Measurements from ENCODE around the gene CAMKK2. TPM values are rescaled to one million over a fixed set of nuclear protein-coding genes. Genes with fewer than 3 reads are reported as not detected.

The CAMKK2 gene
- total and polyA plus RNA-seq, 2 experiments from 2014 or later: 20.1 to 29.8 TPM

- Histone ChIP-seq H2AFZ (no peak overlapping the region), H4K20me1 (ENCODE audit: insufficient read depth) (no peaks in the 10 kb centered on the region), H3K4me2 (ENCODE audit: unreplicated experiment) (no peak overlapping the region), H3K79me2 (ENCODE audit: insufficient read depth) (no peaks in the 10 kb centered on the region), H3K27ac (no peak overlapping the region), H3K36me3 (ENCODE audit: low read depth) (peaks cover 7% of the 10 kb centered on the region; the same call in 1 of the 2 replicates), H3F3A (ENCODE audit: insufficient read depth) (no peaks in the 10 kb centered on the region), H3K27me3 (replicated peaks; ENCODE audit: insufficient read depth) (no peaks in the 10 kb centered on the region), H3K9me3 (ENCODE audit: low read depth) (no peaks in the 10 kb centered on the region), H3K4me1 (ENCODE audit: insufficient read depth) (no peaks in the 10 kb centered on the region), H3K4me3 (no peak overlapping the region), H3K9ac (no peak overlapping the region), H3K9me2 (ENCODE audit: insufficient read depth) (no peaks in the 10 kb centered on the region)
- DNase-seq: no peak
- no peak for TF ChIP-seq EZH2phosphoT487 (IDR thresholded peaks at IDR 0.05; ENCODE audit: insufficient read depth, low read depth)
- TF ChIP-seq EZH2 (IDR thresholded peaks at IDR 0.05; ENCODE audit: insufficient read depth, poor library complexity, severe bottlenecking): no peak
- in situ Hi-C loops (cut with MboI): no loop called here
- 42 to 51% methylated on average over 26 to 38 of the region's 38 CpGs for WGBS, 2 experiments (ENCODE audit: low coverage in 1 of 2, low lambda C conversion rate in 2 of 2, missing lambda C conversion rate in 2 of 2)
Measured at GRCh38 chr12:121240484-121241101, 55.9 kb downstream of the CAMKK2 start.

- H3K9me2 ChIP-seq (ENCODE audit: insufficient read depth): no peaks in the 10 kb centered on the region
- H3K4me1 ChIP-seq (ENCODE audit: insufficient read depth): no peaks in the 10 kb centered on the region
- H3F3A ChIP-seq (ENCODE audit: insufficient read depth): no peaks in the 10 kb centered on the region
- no peak overlapping the region for H2AFZ ChIP-seq
- in situ Hi-C loops (cut with MboI): no loop called here
- no peak overlapping the region for H3K9ac ChIP-seq
- DNase-seq: no peak
- no peaks in the 10 kb centered on the region for H3K9me3 ChIP-seq (ENCODE audit: low read depth)
- TF ChIP-seq EZH2phosphoT487 (IDR thresholded peaks at IDR 0.05; ENCODE audit: insufficient read depth, low read depth) (no peak), EZH2 (IDR thresholded peaks at IDR 0.05; ENCODE audit: insufficient read depth, poor library complexity, severe bottlenecking) (no peak)
- no peaks in the 10 kb centered on the region for H4K20me1 ChIP-seq (ENCODE audit: insufficient read depth)
- H3K4me3 ChIP-seq: no peak overlapping the region
- H3K27me3 ChIP-seq (replicated peaks; ENCODE audit: insufficient read depth): no peaks in the 10 kb centered on the region
- H3K79me2 ChIP-seq (ENCODE audit: insufficient read depth): no peaks in the 10 kb centered on the region
- WGBS, 2 experiments (ENCODE audit: low coverage in 1 of 2, low lambda C conversion rate in 2 of 2, missing lambda C conversion rate in 2 of 2): 71 to 77% methylated on average over 7 of the region's 7 CpGs
- H3K27ac ChIP-seq: no peak overlapping the region
- peaks cover 7% of the 10 kb centered on the region; the same call in 1 of the 2 replicates for H3K36me3 ChIP-seq (ENCODE audit: low read depth)
- H3K4me2 ChIP-seq (ENCODE audit: unreplicated experiment): no peak overlapping the region
Measured at GRCh38 chr12:121240062-121240420, 56.5 kb downstream of the CAMKK2 start.

- Histone ChIP-seq H3K4me3 (no peak overlapping the region), H3K9ac (no peak overlapping the region), H3K36me3 (ENCODE audit: low read depth) (peaks cover 7% of the 10 kb centered on the region; the same call in 1 of the 2 replicates), H3K27ac (no peak overlapping the region), H3K79me2 (ENCODE audit: insufficient read depth) (no peaks in the 10 kb centered on the region), H3K27me3 (replicated peaks; ENCODE audit: insufficient read depth) (no peaks in the 10 kb centered on the region), H3K4me1 (ENCODE audit: insufficient read depth) (no peaks in the 10 kb centered on the region), H3K4me2 (ENCODE audit: unreplicated experiment) (no peak overlapping the region), H2AFZ (no peak overlapping the region), H3F3A (ENCODE audit: insufficient read depth) (no peaks in the 10 kb centered on the region), H3K9me2 (ENCODE audit: insufficient read depth) (no peaks in the 10 kb centered on the region), H4K20me1 (ENCODE audit: insufficient read depth) (no peaks in the 10 kb centered on the region), H3K9me3 (ENCODE audit: low read depth) (no peaks in the 10 kb centered on the region)
- DNase-seq: no peak
- TF ChIP-seq EZH2phosphoT487 (IDR thresholded peaks at IDR 0.05; ENCODE audit: insufficient read depth, low read depth) (no peak), EZH2 (IDR thresholded peaks at IDR 0.05; ENCODE audit: insufficient read depth, poor library complexity, severe bottlenecking) (no peak)
- in situ Hi-C loops (cut with MboI): no loop called here
- 75 to 85% methylated on average over 6 of the region's 6 CpGs for WGBS, 2 experiments (ENCODE audit: low coverage in 1 of 2, low lambda C conversion rate in 2 of 2, missing lambda C conversion rate in 2 of 2)
Measured at GRCh38 chr12:121239351-121240061, 57.0 kb downstream of the CAMKK2 start.

- Histone ChIP-seq H3K27ac (no peak overlapping the region), H2AFZ (no peak overlapping the region), H4K20me1 (ENCODE audit: insufficient read depth) (no peaks in the 10 kb centered on the region), H3K9me2 (ENCODE audit: insufficient read depth) (no peaks in the 10 kb centered on the region), H3K36me3 (ENCODE audit: low read depth) (peaks cover 7% of the 10 kb centered on the region; the same call in 1 of the 2 replicates), H3K4me2 (ENCODE audit: unreplicated experiment) (no peak overlapping the region), H3K9me3 (ENCODE audit: low read depth) (no peaks in the 10 kb centered on the region), H3K9ac (no peak overlapping the region), H3K4me1 (ENCODE audit: insufficient read depth) (no peaks in the 10 kb centered on the region), H3K27me3 (replicated peaks; ENCODE audit: insufficient read depth) (no peaks in the 10 kb centered on the region), H3K79me2 (ENCODE audit: insufficient read depth) (no peaks in the 10 kb centered on the region), H3K4me3 (no peak overlapping the region), H3F3A (ENCODE audit: insufficient read depth) (no peaks in the 10 kb centered on the region)
- DNase-seq: no peak
- TF ChIP-seq EZH2 (IDR thresholded peaks at IDR 0.05; ENCODE audit: insufficient read depth, poor library complexity, severe bottlenecking): no peak
- no peak for TF ChIP-seq EZH2phosphoT487 (IDR thresholded peaks at IDR 0.05; ENCODE audit: insufficient read depth, low read depth)
- in situ Hi-C loops (cut with MboI): no loop called here
- WGBS, 2 experiments (ENCODE audit: low coverage in 1 of 2, low lambda C conversion rate in 2 of 2, missing lambda C conversion rate in 2 of 2): 75 to 90% methylated on average over 7 of the region's 7 CpGs
Measured at GRCh38 chr12:121238604-121239350, 57.7 kb downstream of the CAMKK2 start.
